T-helper 1 cell treated with Interleukin-12 subunit alpha and Interleukin-12 subunit beta and Interleukin-4 antibody, amounts not matched to agents 30 μg/mL and 1 μg/mL, for 36 hours (primary cell): ENCODE data around the gene IER5.

Source experiments
- H3K27ac Mint-ChIP-seq: one replicate; pipeline ENCODE4 v1.8.0; 2021; ENCODE audit warnings: mild to moderate bottlenecking, mixed read lengths
- H3K27me3 Mint-ChIP-seq: one replicate; pipeline ENCODE4 v1.8.0; 2021; ENCODE audit warnings: low read depth, mixed read lengths
- H3K36me3 Mint-ChIP-seq: one replicate; pipeline ENCODE4 v1.8.0; 2021; ENCODE audit warnings: low read depth, mixed read lengths
- H3K4me1 Mint-ChIP-seq: one replicate; pipeline ENCODE4 v1.8.0; 2021; ENCODE audit warnings: low read depth, mixed read lengths
- H3K4me3 Mint-ChIP-seq: one replicate; pipeline ENCODE4 v1.8.0; 2021; ENCODE audit warnings: mild to moderate bottlenecking, moderate library complexity, mixed read lengths
- H3K9me3 Mint-ChIP-seq: one replicate; pipeline ENCODE4 v1.8.0; 2021; ENCODE audit warnings: mixed read lengths

Gene IER5

DNA sequence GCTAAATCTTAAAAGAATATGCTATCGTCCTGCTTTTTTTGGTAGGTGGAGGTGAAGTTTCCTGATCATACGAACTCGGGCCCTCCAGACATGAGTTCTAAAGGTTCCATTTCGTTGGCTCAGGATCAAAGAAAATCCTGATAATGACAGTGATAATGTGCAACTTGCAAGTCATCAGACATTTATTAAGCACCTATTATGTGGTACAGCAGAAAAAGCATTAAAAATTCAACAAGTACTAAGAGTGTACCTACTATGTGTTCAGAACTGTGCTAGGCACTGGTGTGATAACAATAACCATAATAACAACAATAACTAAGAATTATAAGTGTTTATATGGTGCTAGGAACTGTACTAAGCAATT is 3.9 kb upstream of the IER5 start:
- Mint-ChIP-seq H3K27me3 (peaks cover 27% of the 10 kb centered on the region), H3K4me3 (no peak overlapping the region), H3K4me1 (peaks cover 31% of the 10 kb centered on the region), H3K36me3 (peaks cover 5% of the 10 kb centered on the region), H3K9me3 (no peaks in the 10 kb centered on the region), H3K27ac (no peak overlapping the region)

DNA sequence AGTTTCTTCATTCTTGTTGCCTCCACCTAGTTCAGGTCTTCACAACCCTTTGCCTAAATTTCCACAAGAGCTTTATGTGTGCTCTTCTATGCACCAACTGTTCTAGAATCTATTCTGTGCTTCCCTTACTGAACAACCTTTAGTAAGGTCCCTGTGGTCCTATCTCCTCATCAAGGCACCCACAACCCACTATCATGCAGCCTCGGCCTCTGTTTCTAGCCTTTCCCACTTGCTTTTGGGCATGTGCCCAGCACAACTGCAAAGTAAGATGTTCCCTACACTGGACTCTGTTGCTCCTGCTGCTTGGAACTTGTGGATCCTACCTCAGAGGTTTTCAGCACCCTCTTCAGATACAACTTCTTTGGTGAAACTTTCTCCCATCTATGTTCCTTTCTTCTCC is 2.4 kb upstream of the IER5 start:
- no peaks in the 10 kb centered on the region for H3K9me3 Mint-ChIP-seq
- H3K4me1 Mint-ChIP-seq: peaks cover 30% of the 10 kb centered on the region
- H3K36me3 Mint-ChIP-seq: peaks cover 19% of the 10 kb centered on the region
- H3K27me3 Mint-ChIP-seq: peaks cover 18% of the 10 kb centered on the region
- no peak overlapping the region for H3K4me3 Mint-ChIP-seq
- no peak overlapping the region for H3K27ac Mint-ChIP-seq

DNA sequence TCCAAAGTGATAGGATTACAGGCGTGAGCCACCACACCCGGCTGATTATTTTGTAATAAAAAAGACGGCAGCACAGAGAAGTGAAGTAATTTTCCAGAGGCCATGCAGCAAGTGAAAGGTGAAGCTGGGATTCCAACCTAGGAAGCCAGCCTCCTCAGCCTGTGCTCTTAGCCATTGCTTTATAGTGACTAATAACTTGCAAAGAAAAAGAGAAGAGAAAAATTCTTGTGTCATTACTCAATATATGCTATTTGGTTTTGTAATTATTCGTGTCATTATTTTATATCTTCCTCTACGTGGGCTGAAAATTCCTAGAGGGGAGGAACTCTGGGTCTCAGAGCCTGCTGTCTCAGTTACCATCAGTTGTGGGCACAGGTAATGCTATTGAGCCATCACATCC is 1.6 kb upstream of the IER5 start:
- Mint-ChIP-seq H3K4me3 (no peak overlapping the region), H3K27ac (no peak overlapping the region), H3K36me3 (peaks cover 26% of the 10 kb centered on the region), H3K9me3 (no peaks in the 10 kb centered on the region), H3K4me1 (peaks cover 37% of the 10 kb centered on the region), H3K27me3 (peaks cover 14% of the 10 kb centered on the region)

DNA sequence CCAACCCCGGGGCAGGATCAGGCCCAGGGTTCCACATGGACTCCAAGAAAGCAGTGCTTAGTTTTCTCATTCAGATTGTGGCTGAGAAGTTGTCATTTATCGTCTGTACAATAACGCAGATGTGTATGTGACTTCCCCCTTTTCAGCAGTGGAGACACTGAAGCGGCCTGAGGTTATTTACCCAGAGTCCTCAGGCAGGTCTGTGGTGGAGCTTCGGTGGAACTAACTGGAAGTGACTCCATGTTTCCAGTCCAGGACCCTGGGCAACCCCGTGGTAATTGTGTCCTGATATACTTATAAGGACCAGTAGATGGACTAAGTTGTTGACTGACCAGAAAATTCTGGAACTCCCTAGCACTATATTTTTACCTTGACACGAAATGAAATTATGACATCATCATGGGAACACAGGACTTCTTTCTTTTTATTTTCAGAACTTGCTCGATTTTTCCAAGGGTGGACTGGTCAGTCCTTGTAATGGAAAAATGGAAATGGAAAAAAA is 1.0 kb upstream of the IER5 start:
- Mint-ChIP-seq H3K36me3 (peaks cover 29% of the 10 kb centered on the region), H3K9me3 (no peaks in the 10 kb centered on the region), H3K27me3 (peaks cover 14% of the 10 kb centered on the region), H3K4me3 (peak overlapping the region; percentile 99), H3K4me1 (peaks cover 40% of the 10 kb centered on the region), H3K27ac (no peak overlapping the region)

DNA sequence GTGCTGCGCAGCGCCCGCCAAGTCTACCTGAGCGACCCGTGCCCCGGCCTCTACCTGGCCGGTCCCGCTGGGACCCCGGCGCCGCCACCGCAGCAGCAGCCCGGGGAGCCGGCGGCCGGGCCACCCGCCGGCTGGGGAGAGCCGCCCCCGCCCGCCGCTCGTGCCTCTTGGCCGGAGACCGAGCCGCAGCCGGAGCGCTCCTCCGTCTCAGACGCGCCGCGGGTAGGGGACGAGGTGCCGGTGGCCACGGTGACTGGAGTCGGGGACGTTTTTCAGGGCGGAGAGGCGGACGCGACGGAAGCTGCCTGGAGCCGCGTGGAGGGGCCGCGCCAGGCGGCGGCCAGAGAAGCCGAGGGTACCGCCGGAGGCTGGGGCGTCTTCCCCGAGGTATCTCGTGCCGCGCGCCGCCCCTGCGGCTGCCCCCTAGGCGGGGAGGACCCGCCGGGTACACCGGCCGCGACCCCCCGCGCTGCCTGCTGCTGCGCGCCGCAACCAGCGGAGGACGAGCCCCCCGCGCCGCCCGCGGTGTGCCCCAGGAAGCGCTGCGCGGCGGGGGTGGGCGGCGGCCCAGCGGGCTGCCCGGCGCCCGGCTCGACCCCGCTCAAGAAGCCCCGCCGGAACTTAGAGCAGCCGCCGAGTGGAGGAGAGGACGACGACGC is 646 bp downstream of the IER5 start:
- H3K27me3 Mint-ChIP-seq: peaks cover 5% of the 10 kb centered on the region
- peaks cover 42% of the 10 kb centered on the region for H3K36me3 Mint-ChIP-seq
- H3K27ac Mint-ChIP-seq: peak overlapping the region; percentile 97
- H3K4me1 Mint-ChIP-seq: peaks cover 45% of the 10 kb centered on the region
- peak overlapping the region; percentile 99 for H3K4me3 Mint-ChIP-seq
- no peaks in the 10 kb centered on the region for H3K9me3 Mint-ChIP-seq

DNA sequence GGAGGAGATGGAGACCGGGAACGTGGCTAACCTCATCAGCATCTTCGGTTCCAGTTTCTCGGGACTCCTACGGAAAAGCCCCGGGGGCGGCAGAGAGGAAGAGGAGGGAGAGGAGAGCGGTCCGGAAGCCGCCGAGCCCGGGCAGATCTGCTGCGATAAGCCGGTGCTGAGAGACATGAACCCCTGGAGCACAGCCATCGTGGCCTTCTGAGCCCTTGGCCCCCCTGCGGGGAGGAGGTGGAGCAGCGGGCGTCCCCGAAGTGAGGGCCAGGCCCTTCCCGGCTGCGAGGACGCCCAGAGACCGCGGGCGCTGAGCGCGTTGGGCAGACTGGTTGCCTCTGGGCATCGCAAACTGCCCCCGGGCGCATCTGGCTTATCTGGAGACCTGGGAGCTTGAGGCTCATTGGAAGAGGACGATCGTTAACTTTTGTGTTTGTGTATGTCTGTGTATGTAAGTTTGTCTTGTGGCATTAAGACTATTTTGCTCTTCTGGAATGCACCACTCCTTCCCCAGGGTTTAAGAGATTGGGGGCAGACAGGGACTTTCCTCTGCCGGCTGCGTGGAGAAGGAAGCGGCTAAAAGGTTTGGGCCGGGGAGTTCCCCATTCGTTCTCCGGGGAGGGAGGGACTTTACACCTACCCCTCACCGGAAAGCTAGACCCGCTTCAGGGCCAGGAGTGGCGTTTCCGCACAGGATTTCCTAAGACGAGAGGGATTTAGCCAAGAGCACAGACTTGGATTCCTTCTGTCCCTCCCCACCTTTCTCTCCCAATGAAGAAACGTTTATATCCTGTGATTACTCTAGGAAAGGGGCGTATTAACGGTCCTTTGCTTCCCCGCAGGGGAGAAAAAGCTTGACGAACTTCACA is 1.4 kb downstream of the IER5 start:
- Mint-ChIP-seq H3K4me1 (peaks cover 44% of the 10 kb centered on the region), H3K9me3 (no peaks in the 10 kb centered on the region), H3K27ac (peak overlapping the region; percentile 96), H3K36me3 (peaks cover 47% of the 10 kb centered on the region), H3K27me3 (peaks cover 4% of the 10 kb centered on the region), H3K4me3 (peak overlapping the region; percentile 98)

DNA sequence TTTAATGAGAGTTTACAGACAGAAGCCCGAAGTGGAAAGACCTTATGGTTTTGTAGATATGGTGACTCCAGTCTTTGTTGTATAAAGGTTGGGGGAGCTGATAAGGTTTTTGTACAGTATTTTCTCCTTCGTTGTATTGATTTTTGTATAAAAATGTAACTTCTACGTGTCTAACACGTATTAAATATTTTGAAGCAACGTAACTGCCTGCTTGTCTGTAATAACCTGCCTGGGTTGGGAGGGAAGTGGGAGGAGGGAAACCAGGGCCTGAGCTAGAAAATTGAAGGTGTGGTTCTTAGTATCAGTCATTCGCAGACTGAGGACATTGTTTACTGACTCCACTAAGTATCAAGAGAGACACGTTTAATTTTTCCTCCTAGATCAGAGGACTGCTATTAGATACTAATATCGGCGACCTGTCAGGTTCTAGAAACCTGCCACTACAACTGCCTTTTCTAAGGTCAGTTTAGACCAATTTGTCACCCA is 2.2 kb downstream of the IER5 start:
- Mint-ChIP-seq H3K36me3 (peaks cover 53% of the 10 kb centered on the region), H3K4me3 (peak overlapping the region; percentile 98), H3K9me3 (no peaks in the 10 kb centered on the region), H3K27me3 (peaks cover 4% of the 10 kb centered on the region), H3K27ac (peak overlapping the region; percentile 96), H3K4me1 (peaks cover 47% of the 10 kb centered on the region)

DNA sequence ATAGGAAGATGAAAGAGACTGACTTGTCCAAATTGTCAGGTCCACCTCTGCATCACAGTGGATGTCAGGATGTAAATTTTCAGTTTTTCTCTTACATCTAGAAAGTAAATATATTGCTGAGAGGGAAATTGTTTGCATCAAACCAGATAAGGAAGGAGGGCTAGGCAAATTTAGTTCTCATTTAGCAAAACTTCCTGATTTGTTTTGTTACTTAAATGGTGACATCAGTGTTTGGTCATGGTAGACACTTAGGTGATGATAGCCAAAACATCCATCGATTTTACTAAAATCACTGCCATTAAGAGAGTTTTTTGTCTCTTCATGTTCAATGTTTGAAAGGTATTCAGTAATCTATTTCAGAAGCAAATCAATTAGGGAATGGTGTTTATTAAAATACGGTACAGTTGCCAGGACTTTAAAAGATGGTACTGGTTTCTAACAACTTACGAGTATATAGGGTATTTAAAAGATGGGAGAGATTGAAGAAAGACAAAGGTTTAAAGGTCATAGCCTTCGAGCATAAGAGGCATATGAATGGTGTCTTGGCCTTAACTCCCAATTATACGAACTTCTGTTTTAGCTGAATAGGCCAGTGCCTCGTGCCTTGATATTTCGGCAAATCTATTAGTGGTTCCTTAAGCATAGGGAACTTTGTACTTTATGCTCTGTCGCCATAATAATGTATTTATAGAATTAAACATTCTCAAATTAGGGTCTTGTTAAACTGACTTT is 3.0 kb downstream of the IER5 start:
- peaks cover 60% of the 10 kb centered on the region for H3K36me3 Mint-ChIP-seq
- peak overlapping the region; percentile 98 for H3K4me3 Mint-ChIP-seq
- no peak overlapping the region for H3K27ac Mint-ChIP-seq
- H3K27me3 Mint-ChIP-seq: peaks cover 4% of the 10 kb centered on the region
- peaks cover 49% of the 10 kb centered on the region for H3K4me1 Mint-ChIP-seq
- H3K9me3 Mint-ChIP-seq: no peaks in the 10 kb centered on the region

DNA sequence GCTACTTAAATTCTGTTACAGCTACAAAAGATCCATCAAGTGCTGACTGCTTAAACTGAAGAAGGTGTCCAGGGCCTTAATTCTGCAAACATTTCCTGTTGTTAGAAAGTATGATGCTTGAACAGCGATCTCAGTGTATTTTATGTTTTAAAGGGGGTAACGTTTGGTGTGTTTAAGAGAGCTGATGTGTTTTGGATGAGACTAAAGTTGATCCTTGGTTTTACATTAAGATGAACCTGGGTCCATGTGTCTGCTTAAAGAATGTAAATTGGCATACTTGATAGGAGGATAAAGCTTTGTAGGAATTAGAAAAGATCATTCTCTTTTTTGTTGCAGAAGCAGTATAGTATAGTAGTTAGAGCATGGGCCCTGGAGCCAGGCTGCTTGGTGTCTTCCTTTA is 3.6 kb downstream of the IER5 start:
- peaks cover 4% of the 10 kb centered on the region for H3K27me3 Mint-ChIP-seq
- no peaks in the 10 kb centered on the region for H3K9me3 Mint-ChIP-seq
- H3K36me3 Mint-ChIP-seq: peaks cover 62% of the 10 kb centered on the region
- H3K27ac Mint-ChIP-seq: no peak overlapping the region
- peaks cover 50% of the 10 kb centered on the region for H3K4me1 Mint-ChIP-seq
- H3K4me3 Mint-ChIP-seq: peak overlapping the region; percentile 98

DNA sequence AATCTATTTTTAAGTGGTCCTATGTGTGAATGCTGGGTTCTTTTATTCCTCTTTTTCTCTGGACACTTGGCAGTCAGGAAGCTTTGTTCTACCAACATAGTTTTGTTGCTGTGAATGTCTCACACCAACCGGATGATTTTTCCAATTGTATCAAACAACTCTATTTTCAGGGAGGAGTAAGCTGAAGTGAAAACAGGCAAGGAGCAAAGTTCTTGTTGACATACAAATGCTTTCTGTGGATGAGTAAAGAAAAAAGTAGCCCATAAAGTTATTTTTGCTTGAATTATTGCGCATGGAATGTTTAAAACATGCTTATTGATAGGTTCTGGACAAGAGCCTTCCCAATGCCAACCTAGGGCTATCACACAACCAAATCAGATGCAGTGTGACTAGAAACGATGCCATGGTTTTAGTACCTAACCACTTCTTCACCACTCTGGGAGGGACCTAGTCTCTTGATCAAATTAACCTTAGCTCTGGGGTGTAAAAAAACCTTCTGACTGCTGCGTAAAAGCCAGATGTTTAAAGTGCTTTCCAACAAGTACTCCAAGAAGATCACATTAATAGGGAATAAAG is 4.5 kb downstream of the IER5 start:
- Mint-ChIP-seq H3K27me3 (peaks cover under 1% of the 10 kb centered on the region), H3K27ac (no peak overlapping the region), H3K4me3 (peak overlapping the region; percentile 53), H3K9me3 (no peaks in the 10 kb centered on the region), H3K4me1 (peaks cover 43% of the 10 kb centered on the region), H3K36me3 (peaks cover 62% of the 10 kb centered on the region)

DNA sequence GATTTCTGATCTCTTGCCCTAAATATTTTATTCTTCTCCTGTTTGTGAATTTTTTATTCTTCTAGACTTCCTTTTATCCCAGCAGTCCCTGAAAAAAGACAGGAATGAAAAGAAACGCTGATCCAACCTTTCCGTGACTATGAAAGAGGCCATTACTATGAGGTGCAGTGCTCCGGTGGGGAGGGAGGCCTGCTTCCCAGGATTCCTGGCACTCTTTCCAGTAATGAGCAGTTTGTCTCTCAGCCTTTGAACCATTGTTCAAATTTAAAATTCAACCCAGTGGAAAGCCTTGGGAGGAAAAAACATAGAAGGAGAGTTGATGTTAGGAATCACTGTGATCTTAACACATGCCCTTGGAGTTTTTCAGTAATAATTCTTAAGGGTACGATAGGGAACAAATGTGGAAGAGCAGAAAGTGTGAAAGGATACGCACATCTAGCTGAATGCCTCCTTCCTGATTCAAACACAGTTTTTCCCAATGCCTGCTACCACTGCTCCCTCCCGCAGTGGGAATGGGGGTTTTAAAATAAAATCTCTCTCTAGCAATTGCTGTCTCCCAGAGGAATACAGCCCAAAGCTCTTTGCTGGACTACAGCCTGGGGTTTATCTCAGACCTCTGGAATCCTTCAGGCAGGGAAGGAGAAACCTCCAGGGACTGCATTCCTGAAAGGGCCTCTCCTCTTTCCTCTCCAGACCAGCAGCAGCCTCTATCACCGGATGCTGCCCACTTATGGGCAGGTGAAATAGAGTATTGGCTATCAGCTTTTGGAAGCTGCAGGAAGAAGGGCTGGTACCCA is 6.1 kb downstream of the IER5 start:
- H3K4me3 Mint-ChIP-seq: no peak overlapping the region
- H3K9me3 Mint-ChIP-seq: no peaks in the 10 kb centered on the region

DNA sequence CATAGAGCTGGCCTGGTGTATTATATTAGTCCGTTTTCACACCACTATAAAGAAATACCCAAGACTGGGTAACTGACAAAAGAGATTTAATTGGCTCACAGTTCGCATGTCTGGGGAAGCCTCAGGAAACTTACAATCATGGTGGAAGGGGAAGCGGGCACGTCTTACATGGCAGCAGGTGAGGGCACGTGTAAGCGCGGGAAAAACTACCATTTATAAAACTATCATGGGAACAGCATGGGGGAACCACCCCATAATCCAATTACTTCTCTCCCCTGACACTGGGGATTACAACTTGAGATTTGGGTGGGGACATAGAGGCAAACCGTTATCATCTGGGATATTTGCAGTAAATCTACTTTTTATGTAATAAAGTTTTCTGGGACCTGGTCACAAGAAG is 6.8 kb downstream of the IER5 start:
- Mint-ChIP-seq H3K27me3 (peaks cover 4% of the 10 kb centered on the region), H3K36me3 (peaks cover 57% of the 10 kb centered on the region), H3K4me1 (peaks cover 62% of the 10 kb centered on the region), H3K4me3 (no peak overlapping the region), H3K27ac (no peak overlapping the region), H3K9me3 (no peaks in the 10 kb centered on the region)

More for the DNA sequence above, 6.1 kb downstream of the IER5 start:
- H3K36me3 Mint-ChIP-seq: peaks cover 61% of the 10 kb centered on the region
- H3K27me3 Mint-ChIP-seq: peaks cover 4% of the 10 kb centered on the region
- peaks cover 56% of the 10 kb centered on the region for H3K4me1 Mint-ChIP-seq
- H3K27ac Mint-ChIP-seq: no peak overlapping the region

DNA sequence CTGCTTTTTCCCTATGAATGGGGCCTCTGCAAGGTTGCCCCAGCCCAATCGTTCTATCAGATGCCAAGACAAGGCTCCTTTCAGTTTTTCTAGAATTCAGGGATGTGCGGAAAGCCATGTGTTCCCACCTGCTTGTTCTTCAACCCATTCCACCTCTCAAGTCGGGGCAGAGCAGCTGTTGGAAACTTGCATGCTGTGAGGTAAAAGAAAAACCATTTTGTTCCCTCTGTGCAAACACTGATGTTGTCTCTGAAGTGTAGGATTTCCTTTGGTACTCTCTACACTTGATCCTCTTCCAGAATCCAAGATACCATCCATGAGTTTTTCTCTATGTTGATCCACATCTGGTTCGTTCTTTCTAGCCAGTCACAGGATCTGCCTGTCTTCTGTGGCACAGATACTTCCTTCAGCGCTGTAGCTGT is 7.3 kb downstream of the IER5 start:
- H3K9me3 Mint-ChIP-seq: no peaks in the 10 kb centered on the region
- peaks cover 52% of the 10 kb centered on the region for H3K36me3 Mint-ChIP-seq
- no peak overlapping the region for H3K27ac Mint-ChIP-seq
- H3K4me1 Mint-ChIP-seq: peaks cover 65% of the 10 kb centered on the region
- H3K27me3 Mint-ChIP-seq: peaks cover 4% of the 10 kb centered on the region
- no peak overlapping the region for H3K4me3 Mint-ChIP-seq
